Stromal cell of bone marrow (primary cell): Measurements from ENCODE around the gene CCNJ.

Source experiments
- DNase-seq: peaks from one replicate; pipeline ENCODE4 v3.0.0-alpha.2; 2012; ENCODE audit warnings: low read depth

CCNJ gene

GRCh38 chr10:96056787-96057186, 13.4 kb downstream of the CCNJ start:
- DNase-seq: no peak

GRCh38 chr10:96061232-96061631, 17.8 kb downstream of the CCNJ start:
- no peak for DNase-seq

GRCh38 chr10:96072674-96073073, 29.3 kb downstream of the CCNJ start:
- no peak for DNase-seq

GRCh38 chr10:96073722-96074121, 30.3 kb downstream of the CCNJ start:
- DNase-seq: peak; percentile 41

- DNase-seq: no peak
Observed at GRCh38 chr10:96074776-96075175, 31.4 kb downstream of the CCNJ start.

- DNase-seq: no peak
Observed at GRCh38 chr10:96075977-96076376, 32.6 kb downstream of the CCNJ start.

- DNase-seq: no peak
Observed at GRCh38 chr10:96077156-96077555, 33.8 kb downstream of the CCNJ start.

- DNase-seq: no peak
Observed at GRCh38 chr10:96082153-96082552, 38.8 kb downstream of the CCNJ start.

GRCh38 chr10:96082748-96083147, 39.4 kb downstream of the CCNJ start:
- no peak for DNase-seq

- DNase-seq: no peak
Observed at GRCh38 chr10:96089116-96089515, 45.7 kb downstream of the CCNJ start.

- DNase-seq: peak; percentile 91
Observed at GRCh38 chr10:96089670-96090462, 46.5 kb downstream of the CCNJ start.

GRCh38 chr10:96090463-96090800, 47.0 kb downstream of the CCNJ start:
- DNase-seq: no peak

- no peak for DNase-seq
Observed at GRCh38 chr10:96092999-96093767, 49.8 kb downstream of the CCNJ start.

- no peak for DNase-seq
Observed at GRCh38 chr10:96093948-96094347, 50.6 kb downstream of the CCNJ start.

- DNase-seq: no peak
Observed at GRCh38 chr10:96096958-96097357, 53.6 kb downstream of the CCNJ start.

GRCh38 chr10:96097865-96098264, 54.5 kb downstream of the CCNJ start:
- no peak for DNase-seq

GRCh38 chr10:96107623-96108038, 64.2 kb downstream of the CCNJ start:
- DNase-seq: no peak
